GM21723 (cell line): ENCODE results near the gene PDLIM1.
"Not testable (repeated sequence)": the region's sequence is repeated elsewhere in the genome, so short reads cannot be mapped to it uniquely, and the experiment has no call there.

Source experiments
- ATAC-seq: cut with Tn5 transposase; IDR thresholded peaks from one replicate; pipeline ENCODE4 v1.9.1; 2021; ENCODE audit warnings: mild to moderate bottlenecking, moderate library complexity; ENCODE audit not compliant: unreplicated experiment

PDLIM1 gene

GRCh38 chr10:95243318-95243617 is 47.5 kb downstream of the PDLIM1 start:
- no peak for ATAC-seq

- ATAC-seq: no peak
These were observed 48.1 kb downstream of the PDLIM1 start for GRCh38 chr10:95242581-95243317.

- no peak for ATAC-seq
These were observed 49.3 kb downstream of the PDLIM1 start for GRCh38 chr10:95241533-95241932.

DNA sequence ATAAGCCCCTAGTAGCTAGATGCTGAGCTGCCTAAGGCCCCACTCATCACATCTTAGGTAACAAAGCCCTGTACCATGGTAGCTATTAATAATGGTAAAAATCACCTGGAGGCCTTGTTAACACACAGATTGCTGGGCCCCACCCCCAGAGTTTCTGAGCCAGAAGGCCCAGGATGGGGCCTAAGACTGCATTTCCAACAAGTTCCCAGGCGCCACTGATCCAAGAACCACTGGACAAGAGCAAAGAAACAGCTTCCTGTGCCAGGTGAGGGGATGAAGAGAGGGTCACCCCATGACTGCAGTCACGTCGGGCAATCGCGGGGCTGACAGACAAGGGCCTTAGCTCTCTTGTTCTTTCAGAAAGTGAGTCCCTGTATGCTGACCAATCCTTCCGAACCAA is 50.0 kb downstream of the PDLIM1 start:
- no peak for ATAC-seq

- ATAC-seq: not testable (repeated sequence)
These were observed 50.7 kb downstream of the PDLIM1 start for GRCh38 chr10:95240096-95240495.

- no peak for ATAC-seq
These were observed 53.2 kb downstream of the PDLIM1 start for GRCh38 chr10:95237376-95238170.

GRCh38 chr10:95236068-95236903 is 54.5 kb downstream of the PDLIM1 start:
- ATAC-seq: peak; percentile 96

- no peak for ATAC-seq
These were observed 55.1 kb downstream of the PDLIM1 start for GRCh38 chr10:95235676-95236067.

DNA sequence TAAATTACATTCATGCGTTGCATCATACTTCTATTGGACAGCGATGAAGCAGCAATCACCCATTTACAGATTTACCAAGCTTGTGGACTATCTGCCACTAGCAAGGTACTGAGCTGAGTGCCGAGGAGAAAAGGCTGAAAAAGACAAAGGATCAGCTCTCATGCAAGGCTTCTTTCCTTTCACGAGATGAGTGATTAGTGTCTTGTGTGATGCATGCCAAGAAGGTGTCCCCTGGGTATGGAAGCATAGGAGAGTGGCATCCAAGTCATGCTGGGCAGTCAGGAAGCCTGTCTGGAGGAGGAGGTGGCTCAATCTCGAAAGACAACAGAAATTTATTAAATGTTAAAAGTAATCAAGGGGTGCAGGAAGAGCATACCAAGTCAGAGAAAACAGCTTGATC is 55.9 kb downstream of the PDLIM1 start:
- ATAC-seq: no peak

DNA sequence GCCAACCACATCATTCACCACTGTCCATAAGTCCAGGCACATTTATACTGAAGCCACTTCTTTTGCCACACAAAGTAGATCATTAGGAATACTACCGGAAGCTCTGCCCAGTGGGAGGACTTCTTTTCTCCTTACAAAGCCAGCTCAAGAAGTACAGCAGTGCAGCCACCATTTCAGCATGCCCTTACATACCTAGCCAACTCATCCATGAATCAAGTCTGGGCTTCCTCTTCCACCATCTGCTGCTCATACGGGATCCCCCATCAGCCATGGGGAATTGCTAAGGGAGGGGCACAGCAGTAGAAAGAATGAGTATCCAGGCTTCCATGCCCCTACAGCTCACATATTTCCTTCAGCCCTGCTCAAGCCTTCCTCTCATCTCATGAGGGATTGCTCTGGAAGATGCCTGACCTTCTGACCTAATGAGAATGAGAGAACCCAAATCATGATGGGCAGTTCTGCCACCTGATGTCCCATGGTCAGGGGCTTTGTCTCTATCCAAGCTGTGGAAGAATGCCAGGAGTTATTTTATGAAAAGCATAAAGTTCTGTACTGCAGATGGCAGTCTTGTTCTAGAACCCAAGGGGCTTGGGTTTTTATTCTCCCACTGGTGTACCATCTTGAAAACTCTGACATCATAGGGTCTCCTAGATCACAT is 57.3 kb downstream of the PDLIM1 start:
- no peak for ATAC-seq

- not testable (repeated sequence) for ATAC-seq
These were observed 59.9 kb downstream of the PDLIM1 start for GRCh38 chr10:95230677-95231586.

GRCh38 chr10:95229724-95230627 is 60.8 kb downstream of the PDLIM1 start:
- ATAC-seq: no peak

DNA sequence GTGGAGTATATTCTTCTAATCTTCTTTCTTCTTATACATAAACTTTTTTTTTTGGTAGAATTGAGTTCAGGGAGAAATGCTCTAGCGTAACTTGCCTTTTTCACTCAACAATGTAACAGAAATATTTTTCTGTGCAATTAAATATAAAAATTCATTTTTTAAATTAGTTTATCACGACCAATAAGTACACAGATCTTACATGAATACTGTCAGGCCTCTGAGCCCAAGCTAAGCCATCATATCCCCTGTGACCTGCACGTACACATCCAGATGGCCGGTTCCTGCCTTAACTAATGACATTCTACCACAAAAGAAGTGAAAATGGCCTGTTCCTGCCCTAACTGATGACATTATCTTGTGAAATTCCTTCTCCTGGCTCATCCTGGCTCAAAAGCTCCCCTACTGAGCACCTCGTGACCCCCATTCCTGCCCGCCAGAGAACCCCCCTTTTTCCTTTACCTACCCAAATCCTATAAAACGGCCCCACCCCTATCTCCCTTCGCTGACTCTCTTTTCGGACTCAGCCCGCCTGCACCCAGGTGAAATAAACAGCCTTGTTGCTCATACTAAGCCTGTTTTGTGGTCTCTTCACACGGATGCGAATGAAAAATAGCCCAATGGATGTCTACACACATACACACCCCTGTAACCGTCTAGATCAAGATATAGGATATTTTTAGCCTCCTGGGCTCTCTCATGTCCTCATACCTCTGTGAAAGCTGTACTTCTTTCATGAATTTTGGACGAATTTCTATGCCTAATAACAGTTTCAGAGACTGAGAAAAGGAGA is 61.7 kb downstream of the PDLIM1 start:
- not testable (repeated sequence) for ATAC-seq

- ATAC-seq: no peak
These were observed 65.7 kb downstream of the PDLIM1 start for GRCh38 chr10:95225136-95225535.

DNA sequence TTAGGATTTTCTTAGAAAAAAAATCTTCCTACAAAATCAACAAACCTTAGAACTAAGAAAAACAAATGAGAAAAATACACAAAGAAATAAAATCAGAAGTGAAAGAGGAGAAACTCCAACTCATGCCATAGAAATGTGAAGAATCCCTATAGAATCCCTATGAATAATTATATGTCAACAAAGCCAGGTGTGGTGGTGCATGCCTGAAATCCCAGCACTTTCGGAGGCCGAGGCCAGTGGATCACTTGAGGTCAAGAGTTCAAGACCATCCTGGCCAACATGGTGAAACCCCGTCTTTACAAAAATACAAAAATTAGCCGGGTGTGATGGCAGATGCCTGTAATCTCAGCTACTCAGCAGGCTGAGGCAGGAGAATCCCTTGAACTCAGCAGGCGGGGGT is 69.7 kb downstream of the PDLIM1 start:
- no peak for ATAC-seq

DNA sequence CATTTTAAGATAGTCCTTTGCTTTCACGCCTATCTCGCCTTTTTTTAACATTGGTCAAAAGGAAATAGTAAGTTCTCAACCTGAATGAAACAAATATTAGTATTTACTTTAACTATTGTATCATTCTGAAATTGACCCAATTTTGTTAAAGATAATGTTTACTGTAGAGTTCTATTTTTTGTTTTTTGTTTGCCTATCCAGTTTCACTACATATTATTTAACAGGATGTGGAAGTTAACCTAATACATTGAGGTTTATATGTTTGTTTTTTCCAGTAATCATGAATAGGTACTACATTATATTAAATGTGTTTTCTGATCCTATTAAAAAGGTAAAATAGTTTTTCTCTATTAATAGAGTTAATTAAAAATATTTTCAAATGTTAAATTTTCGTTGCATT is 70.3 kb downstream of the PDLIM1 start:
- ATAC-seq: no peak

DNA sequence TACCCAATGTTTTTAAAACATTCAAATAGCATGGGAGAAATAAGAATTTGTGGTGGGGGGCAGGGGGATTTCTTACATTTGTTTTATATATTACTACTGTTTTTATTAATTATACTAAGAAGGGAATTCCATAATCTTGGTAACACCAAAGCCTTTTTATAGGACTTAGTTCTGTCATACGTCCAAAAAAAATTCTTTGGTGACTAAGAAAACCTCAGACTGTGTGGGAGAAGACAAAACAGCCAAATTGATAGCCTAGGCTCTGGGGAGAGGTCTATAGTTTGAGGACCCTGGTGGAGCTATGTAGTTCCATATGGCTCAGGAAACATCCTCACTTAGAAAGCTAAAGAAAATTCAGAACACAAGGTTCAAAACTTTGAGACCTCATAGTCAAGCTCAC is 73.3 kb downstream of the PDLIM1 start:
- ATAC-seq: no peak

GRCh38 chr10:95214793-95215192 is 76.0 kb downstream of the PDLIM1 start:
- ATAC-seq: peak; percentile 85
